T47D (cell line): ENCODE results near the gene USP40.
"Not testable (repeated sequence)": the region's sequence is repeated elsewhere in the genome, so short reads cannot be mapped to it uniquely, and the experiment has no call there.

Experiments used
- DNase-seq, 2 experiments: peaks; one replicate each; pipeline versions ENCODE4 v3.0.0 to v3.0.0-alpha.2; 2011 to 2012; ENCODE audit warnings: low read depth in 1 of 2, low spot score in 1 of 2
- JUND ChIP-seq: IDR thresholded peaks from 2 replicates; pipeline ENCODE4 v1.6.1; 2012; ENCODE audit warnings: low read depth
- in situ Hi-C: cut with HindIII; loops from 2 replicates; pipeline ENCODE4 v1.10.0; 2016; ENCODE audit warnings: low sequenced_read_pairs, low pct_unique_long_range_greater_than_20kb

Gene USP40, protein sequence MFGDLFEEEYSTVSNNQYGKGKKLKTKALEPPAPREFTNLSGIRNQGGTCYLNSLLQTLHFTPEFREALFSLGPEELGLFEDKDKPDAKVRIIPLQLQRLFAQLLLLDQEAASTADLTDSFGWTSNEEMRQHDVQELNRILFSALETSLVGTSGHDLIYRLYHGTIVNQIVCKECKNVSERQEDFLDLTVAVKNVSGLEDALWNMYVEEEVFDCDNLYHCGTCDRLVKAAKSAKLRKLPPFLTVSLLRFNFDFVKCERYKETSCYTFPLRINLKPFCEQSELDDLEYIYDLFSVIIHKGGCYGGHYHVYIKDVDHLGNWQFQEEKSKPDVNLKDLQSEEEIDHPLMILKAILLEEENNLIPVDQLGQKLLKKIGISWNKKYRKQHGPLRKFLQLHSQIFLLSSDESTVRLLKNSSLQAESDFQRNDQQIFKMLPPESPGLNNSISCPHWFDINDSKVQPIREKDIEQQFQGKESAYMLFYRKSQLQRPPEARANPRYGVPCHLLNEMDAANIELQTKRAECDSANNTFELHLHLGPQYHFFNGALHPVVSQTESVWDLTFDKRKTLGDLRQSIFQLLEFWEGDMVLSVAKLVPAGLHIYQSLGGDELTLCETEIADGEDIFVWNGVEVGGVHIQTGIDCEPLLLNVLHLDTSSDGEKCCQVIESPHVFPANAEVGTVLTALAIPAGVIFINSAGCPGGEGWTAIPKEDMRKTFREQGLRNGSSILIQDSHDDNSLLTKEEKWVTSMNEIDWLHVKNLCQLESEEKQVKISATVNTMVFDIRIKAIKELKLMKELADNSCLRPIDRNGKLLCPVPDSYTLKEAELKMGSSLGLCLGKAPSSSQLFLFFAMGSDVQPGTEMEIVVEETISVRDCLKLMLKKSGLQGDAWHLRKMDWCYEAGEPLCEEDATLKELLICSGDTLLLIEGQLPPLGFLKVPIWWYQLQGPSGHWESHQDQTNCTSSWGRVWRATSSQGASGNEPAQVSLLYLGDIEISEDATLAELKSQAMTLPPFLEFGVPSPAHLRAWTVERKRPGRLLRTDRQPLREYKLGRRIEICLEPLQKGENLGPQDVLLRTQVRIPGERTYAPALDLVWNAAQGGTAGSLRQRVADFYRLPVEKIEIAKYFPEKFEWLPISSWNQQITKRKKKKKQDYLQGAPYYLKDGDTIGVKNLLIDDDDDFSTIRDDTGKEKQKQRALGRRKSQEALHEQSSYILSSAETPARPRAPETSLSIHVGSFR

GRCh38 chr2:233566141-233566956 is at the start of gene USP40:
Gene USP40 (minus strand): TSS chr2:233566782. CDS start chr2:233565554, 1,228 bp downstream.
- in situ Hi-C loops, result no loop called here
- no peak for TF ChIP-seq JUND
- DNase-seq, result peak; percentile 35 to 93

GRCh38 chr2:233611284-233611683 is 44.7 kb upstream of the USP40 start:
- no peak for TF ChIP-seq JUND
- in situ Hi-C loops, result no loop called here

DNA sequence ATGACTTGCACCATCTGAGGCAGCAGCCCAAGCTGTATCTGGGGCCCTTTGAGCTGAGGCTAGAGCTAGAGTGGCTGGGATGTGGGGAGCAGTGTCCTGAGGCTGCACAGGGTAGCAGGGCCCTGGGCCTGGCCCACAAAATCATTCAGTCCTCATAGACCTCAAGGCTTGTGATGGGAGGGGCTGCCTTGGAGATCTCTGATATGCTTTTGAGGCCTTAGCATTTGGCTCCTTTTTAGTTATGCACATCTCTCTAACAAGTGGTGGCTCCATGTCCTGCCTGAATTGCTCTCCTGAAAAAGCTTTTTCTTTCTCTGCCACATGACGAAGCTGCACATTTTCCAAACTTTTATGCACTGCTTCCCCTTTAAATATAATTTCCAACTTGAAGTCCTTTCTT is 39.1 kb upstream of the USP40 start:
- TF ChIP-seq JUND, result no peak
- in situ Hi-C loops, result no loop called here
- DNase-seq, result no peak

More at GRCh38 chr2:233611284-233611683, 44.7 kb upstream of the USP40 start:
- DNase-seq, result peak in 1 of 2 experiments; percentile 2

DNA sequence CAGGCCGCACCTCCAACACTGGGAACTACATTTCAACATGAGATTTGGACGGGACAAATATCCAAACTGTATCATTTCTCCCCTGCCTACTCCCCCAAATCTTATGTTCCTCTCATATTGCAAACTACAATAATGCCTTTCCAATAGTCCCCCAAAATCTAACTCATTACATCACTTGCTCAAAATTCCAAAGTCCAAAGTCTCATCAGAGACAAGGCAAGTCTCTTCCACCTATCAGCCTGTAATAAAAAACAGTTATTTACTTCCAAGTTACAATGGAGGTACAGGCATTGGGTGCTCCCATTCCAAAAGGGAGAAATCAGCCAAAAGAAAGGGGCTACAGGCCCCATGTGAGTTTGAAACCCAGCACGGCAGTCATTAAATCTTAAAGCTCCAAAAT is 38.2 kb upstream of the USP40 start:
- no peak for TF ChIP-seq JUND
- in situ Hi-C loops, result no loop called here
- DNase-seq, result no peak

- no peak for DNase-seq
- TF ChIP-seq JUND, result no peak
- in situ Hi-C loops, result no loop called here
Observed at GRCh38 chr2:233603520-233603919, 36.9 kb upstream of the USP40 start.

- TF ChIP-seq JUND, result no peak
- no peak for DNase-seq
- in situ Hi-C loops, result no loop called here
Observed at GRCh38 chr2:233602076-233602475, 35.5 kb upstream of the USP40 start.

DNA sequence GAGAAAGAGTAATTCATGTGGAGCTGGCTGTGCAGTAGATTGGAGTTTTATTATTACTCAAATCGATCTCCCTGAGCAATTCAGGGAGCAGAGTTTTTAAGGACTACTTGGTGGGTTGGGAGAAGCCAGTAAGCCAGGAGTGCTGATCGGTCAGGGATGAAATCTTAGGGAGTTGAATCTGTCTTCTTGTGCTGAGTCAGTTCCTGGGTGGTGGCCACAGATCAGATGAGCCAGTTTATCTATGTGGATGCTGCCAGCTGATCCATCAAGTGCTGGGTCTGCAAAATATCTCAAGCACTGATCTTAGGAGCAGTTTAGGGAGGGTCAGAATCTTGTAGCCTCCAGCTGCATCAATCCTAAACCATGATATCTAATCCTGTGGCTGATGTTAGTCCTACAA is 33.8 kb upstream of the USP40 start:
- no peak for TF ChIP-seq JUND
- in situ Hi-C loops, result no loop called here
- DNase-seq, result no peak

GRCh38 chr2:233598952-233599351 is 32.4 kb upstream of the USP40 start:
- no peak for DNase-seq
- in situ Hi-C loops, result no loop called here
- no peak for TF ChIP-seq JUND

DNA sequence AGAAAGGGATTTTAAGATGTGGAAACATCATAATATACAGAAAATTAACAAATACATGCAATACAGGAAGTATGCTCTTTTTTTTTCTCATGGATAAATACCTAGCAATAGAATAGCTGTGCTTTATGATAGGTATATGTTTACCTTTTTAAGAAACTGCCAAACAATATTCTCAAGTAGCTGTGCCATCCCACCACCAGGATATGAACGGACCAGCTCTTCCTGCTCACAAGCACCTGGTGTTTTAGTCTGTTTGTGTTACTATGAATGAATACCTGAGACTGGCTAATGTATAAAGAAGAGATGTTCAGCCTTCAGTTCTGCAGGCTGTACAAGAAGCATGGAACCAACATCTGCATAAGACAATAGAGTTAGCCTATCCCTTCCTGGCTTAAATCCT is 30.9 kb upstream of the USP40 start:
- TF ChIP-seq JUND, result no peak
- no peak for DNase-seq
- in situ Hi-C loops, result no loop called here

- in situ Hi-C loops, result no loop called here
- no peak for DNase-seq
- no peak for TF ChIP-seq JUND
Observed at GRCh38 chr2:233593201-233593600, 26.6 kb upstream of the USP40 start.

GRCh38 chr2:233592706-233593105 is 26.1 kb upstream of the USP40 start:
- DNase-seq, in situ Hi-C loops: not testable (repeated sequence)

- in situ Hi-C loops, result no loop called here
- no peak for DNase-seq
- TF ChIP-seq JUND, result no peak
Observed at GRCh38 chr2:233588400-233588799, 21.8 kb upstream of the USP40 start.
